Smooth muscle cell (in vitro differentiated cells): Measurements from ENCODE around the gene ACOXL. TPM values are rescaled to one million over a fixed set of nuclear protein-coding genes. Genes with fewer than 3 reads are reported as not detected.

Experiments used
- DNase-seq: peaks from one replicate; lab custom pipeline; 2025; ENCODE audit not compliant: unreplicated experiment; lab: John Stamatoyannopoulos, UW
- H2AFZ ChIP-seq: fragments of 200-600 bp; sonication (generic); 2 replicates; pipeline ENCODE4 v1.6.0; 2016; ENCODE audit warnings: antibody characterized with exemption, low read depth, mild to moderate bottlenecking
- H3F3A ChIP-seq: fragments of 200-600 bp; sonication (generic); 2 replicates; pipeline ENCODE4 v1.6.0; 2017; ENCODE audit warnings: antibody characterized with exemption, low read depth
- H3K27ac ChIP-seq: fragments of 200-600 bp; sonication (generic); 2 replicates; pipeline ENCODE4 v1.5.1; 2016; ENCODE audit warnings: low read depth, mild to moderate bottlenecking
- H3K27me3 ChIP-seq: fragments of 200-600 bp; sonication (generic); 2 replicates; pipeline ENCODE4 v1.6.1; 2016; ENCODE audit warnings: low read depth, mild to moderate bottlenecking
- H3K36me3 ChIP-seq: fragments of 200-600 bp; sonication (generic); 2 replicates; pipeline ENCODE4 v1.5.1; 2016; ENCODE audit warnings: low read depth
- H3K4me1 ChIP-seq: fragments of 200-600 bp; sonication (generic); 2 replicates; pipeline ENCODE4 v1.5.1; 2016; ENCODE audit warnings: low read depth
- H3K4me2 ChIP-seq: fragments of 200-600 bp; sonication (generic); 2 replicates; pipeline ENCODE4 v1.6.0; 2016; ENCODE audit warnings: mild to moderate bottlenecking
- H3K4me3 ChIP-seq: fragments of 200-600 bp; sonication (generic); 2 replicates; pipeline ENCODE4 v1.5.1; 2016; ENCODE audit warnings: mild to moderate bottlenecking
- H3K79me2 ChIP-seq: fragments of 200-600 bp; sonication (generic); 2 replicates; pipeline ENCODE4 v1.6.0; 2016; ENCODE audit warnings: low read depth, mild to moderate bottlenecking
- H3K9ac ChIP-seq: fragments of 200-600 bp; sonication (generic); 2 replicates; pipeline ENCODE4 v1.6.0; 2016; ENCODE audit warnings: low read depth
- H3K9me3 ChIP-seq: fragments of 200-600 bp; sonication (generic); replicated peaks from 2 replicates; pipeline ENCODE4 v1.5.1; 2016; ENCODE audit warnings: low read depth
- H4K20me1 ChIP-seq: fragments of 200-600 bp; sonication (generic); 2 replicates; pipeline ENCODE4 v1.6.0; 2016; ENCODE audit warnings: low read depth
- WGBS: methylation state at CpG from one replicate; pipeline ENCODE4 v1.1.7; 2016; ENCODE audit warnings: low lambda C conversion rate; 5-methylcytosine and 5-hydroxymethylcytosine counted together
- polyA plus RNA-seq: library from polyadenylated mRNA; unstranded; fragments of >200 nt; fragmentation: Nextera tagmentation; extraction: Ambion mirVana; gene quantifications from 2 replicates; pipeline ENCODE4 v1.2.1, GENCODE V29; 2016
- total RNA-seq: library from RNA; depleted of rRNA; stranded (reverse); fragments of >200 nt; gene quantifications from 2 replicates; pipeline ENCODE4 v1.2.3, GENCODE V29; 2014
- TF ChIP-seq, protein P1 (sequence below): fragments of 200-600 bp; sonication (generic); IDR thresholded peaks from 2 replicates; pipeline ENCODE4 v1.5.1; 2017; ENCODE audit warnings: borderline replicate concordance, mild to moderate bottlenecking, antibody characterized with exemption; ENCODE audit not compliant: insufficient read depth, poor library complexity, severe bottlenecking

The ACOXL gene
- total and polyA plus RNA-seq, 2 experiments from 2014 or later: not detected

DNA sequence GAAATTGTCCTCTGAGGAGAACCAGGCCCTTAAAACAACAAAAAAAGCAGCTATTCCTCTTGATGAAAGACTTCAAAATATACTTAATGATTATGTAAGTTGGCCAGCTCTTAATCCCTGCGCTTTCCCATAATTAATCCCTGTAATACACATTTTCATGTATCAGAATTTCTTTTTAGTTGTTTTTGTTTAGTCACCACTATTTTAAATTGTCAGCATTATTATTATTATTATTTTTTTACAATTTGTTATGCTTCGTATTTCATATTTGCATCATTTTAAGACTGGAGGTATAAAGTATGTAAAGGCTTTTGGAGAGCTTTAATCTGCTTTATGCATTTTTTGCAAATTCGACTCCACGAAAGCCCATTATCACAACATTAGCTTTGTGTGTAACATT is 152.9 kb downstream of the ACOXL start:
- H3K4me1 ChIP-seq: no peaks in the 10 kb centered on the region
- no peaks in the 10 kb centered on the region for H3F3A ChIP-seq
- no peaks in the 10 kb centered on the region for H3K36me3 ChIP-seq
- peaks cover 4% of the 10 kb centered on the region for H3K27me3 ChIP-seq
- H3K4me2 ChIP-seq: no peak overlapping the region
- H3K9me3 ChIP-seq: no peaks in the 10 kb centered on the region
- no peaks in the 10 kb centered on the region for H3K79me2 ChIP-seq
- DNase-seq: no peak
- no peak overlapping the region for H3K9ac ChIP-seq
- no peaks in the 10 kb centered on the region for H4K20me1 ChIP-seq
- H3K4me3 ChIP-seq: no peak overlapping the region
- no peak overlapping the region for H3K27ac ChIP-seq
- H2AFZ ChIP-seq: no peak overlapping the region
- TF ChIP-seq, protein P1, sequence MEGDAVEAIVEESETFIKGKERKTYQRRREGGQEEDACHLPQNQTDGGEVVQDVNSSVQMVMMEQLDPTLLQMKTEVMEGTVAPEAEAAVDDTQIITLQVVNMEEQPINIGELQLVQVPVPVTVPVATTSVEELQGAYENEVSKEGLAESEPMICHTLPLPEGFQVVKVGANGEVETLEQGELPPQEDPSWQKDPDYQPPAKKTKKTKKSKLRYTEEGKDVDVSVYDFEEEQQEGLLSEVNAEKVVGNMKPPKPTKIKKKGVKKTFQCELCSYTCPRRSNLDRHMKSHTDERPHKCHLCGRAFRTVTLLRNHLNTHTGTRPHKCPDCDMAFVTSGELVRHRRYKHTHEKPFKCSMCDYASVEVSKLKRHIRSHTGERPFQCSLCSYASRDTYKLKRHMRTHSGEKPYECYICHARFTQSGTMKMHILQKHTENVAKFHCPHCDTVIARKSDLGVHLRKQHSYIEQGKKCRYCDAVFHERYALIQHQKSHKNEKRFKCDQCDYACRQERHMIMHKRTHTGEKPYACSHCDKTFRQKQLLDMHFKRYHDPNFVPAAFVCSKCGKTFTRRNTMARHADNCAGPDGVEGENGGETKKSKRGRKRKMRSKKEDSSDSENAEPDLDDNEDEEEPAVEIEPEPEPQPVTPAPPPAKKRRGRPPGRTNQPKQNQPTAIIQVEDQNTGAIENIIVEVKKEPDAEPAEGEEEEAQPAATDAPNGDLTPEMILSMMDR: no peak
- 73% methylated on average over 4 of the region's 4 CpGs for WGBS

DNA sequence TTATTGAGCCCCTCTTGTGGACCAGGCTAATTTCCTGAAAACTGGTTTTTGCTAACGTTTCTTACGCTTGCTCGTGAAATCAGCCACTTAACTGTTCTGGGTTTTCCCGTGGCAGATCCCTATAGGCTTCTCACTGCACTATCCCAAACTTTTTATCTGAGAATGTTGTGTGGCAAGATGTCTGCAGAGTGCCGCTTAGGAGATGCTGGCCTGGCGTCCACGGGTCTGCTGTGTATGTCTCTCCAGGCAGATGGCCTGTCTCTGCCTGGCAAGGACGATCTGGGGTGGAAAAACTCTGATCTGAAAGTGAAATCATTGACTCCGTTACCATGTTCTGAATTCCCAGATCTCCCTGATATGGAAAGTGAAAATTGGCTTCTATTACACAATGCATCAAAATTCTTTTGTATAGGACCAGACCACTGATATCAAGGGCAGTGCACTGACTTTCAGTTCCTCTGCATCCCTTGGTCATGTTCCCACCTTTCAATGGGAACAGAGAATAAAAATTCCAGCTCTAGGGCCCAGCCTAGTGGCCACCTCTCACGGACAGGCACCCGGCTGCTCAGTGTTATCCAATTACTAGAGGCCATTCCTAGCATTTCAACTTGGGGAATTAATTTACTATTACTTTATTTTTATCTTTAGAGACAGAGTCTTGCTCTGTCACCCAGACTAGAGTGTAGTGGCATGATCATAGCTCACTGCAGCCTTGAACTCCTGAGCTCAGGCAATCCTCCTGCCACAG is 154.6 kb downstream of the ACOXL start:
- Histone ChIP-seq H3K36me3 (no peaks in the 10 kb centered on the region), H3K27ac (no peak overlapping the region), H4K20me1 (no peaks in the 10 kb centered on the region), H3F3A (no peaks in the 10 kb centered on the region), H3K4me1 (no peaks in the 10 kb centered on the region), H3K9me3 (no peaks in the 10 kb centered on the region), H3K4me3 (no peak overlapping the region), H2AFZ (no peak overlapping the region), H3K4me2 (no peak overlapping the region), H3K9ac (no peak overlapping the region), H3K27me3 (peaks cover 4% of the 10 kb centered on the region), H3K79me2 (no peaks in the 10 kb centered on the region)
- no peak for DNase-seq
- 70% methylated on average over 11 of the region's 11 CpGs for WGBS
- TF ChIP-seq, protein P1: no peak

DNA sequence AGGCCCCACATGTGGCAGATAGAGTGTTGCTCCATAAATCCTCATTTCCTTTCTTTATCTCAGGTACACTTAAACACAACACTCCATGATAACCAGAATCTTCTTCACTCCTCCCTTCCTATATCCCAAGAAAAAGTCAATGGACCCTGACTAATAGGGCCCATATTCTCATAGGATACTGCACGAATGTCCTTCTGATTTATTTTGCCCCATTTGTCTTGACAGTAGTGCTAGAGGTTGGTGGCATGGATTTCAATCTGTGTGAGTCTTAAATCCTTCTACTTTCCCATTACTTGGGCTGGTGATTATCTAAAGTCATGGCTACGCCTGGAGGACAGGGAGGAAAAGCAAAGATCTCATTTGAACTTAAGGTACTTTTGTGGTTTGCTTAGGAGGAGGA is 156.0 kb downstream of the ACOXL start:
- H3K36me3 ChIP-seq: no peaks in the 10 kb centered on the region
- H3K79me2 ChIP-seq: no peaks in the 10 kb centered on the region
- no peaks in the 10 kb centered on the region for H4K20me1 ChIP-seq
- WGBS: 86% methylated on average over 2 of the region's 2 CpGs
- H3K4me1 ChIP-seq: no peaks in the 10 kb centered on the region
- no peak overlapping the region for H3K27ac ChIP-seq
- no peaks in the 10 kb centered on the region for H3F3A ChIP-seq
- TF ChIP-seq, protein P1: no peak
- H3K4me2 ChIP-seq: no peak overlapping the region
- peaks cover 4% of the 10 kb centered on the region for H3K27me3 ChIP-seq
- no peak overlapping the region for H3K4me3 ChIP-seq
- no peaks in the 10 kb centered on the region for H3K9me3 ChIP-seq
- no peak overlapping the region for H3K9ac ChIP-seq
- H2AFZ ChIP-seq: no peak overlapping the region
- DNase-seq: no peak

DNA sequence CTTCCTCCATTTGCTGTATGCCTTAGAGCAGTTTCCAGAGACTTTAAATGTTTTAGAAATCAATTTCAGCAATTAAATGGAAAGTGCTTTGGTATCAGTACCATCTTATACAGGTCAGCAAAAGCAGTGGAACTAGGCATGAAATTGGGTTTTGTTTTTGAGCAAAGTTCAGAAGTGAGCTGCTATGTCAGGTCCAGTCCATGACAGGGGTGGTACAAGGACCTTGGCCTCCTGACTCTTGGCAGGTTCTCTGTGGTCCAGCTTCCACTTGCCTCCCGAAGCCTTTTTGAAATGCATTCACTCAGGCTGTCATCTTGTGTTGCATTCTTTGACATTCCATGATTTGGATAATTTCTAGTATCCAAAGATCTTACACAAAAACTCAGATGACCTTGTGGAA is 159.3 kb downstream of the ACOXL start:
- Histone ChIP-seq H3F3A (no peaks in the 10 kb centered on the region), H3K9me3 (no peaks in the 10 kb centered on the region), H3K27me3 (peaks cover 4% of the 10 kb centered on the region), H3K27ac (no peak overlapping the region), H3K9ac (no peak overlapping the region), H3K36me3 (no peaks in the 10 kb centered on the region), H3K4me2 (no peak overlapping the region), H4K20me1 (no peaks in the 10 kb centered on the region), H3K4me1 (no peaks in the 10 kb centered on the region), H3K4me3 (no peak overlapping the region), H2AFZ (no peak overlapping the region), H3K79me2 (no peaks in the 10 kb centered on the region)
- TF ChIP-seq, protein P1: no peak
- DNase-seq: no peak
- WGBS: 0% methylated on average over 1 of the region's 1 CpG
